ENCODE results near the gene RECK.
A peak's percentile ranks its signal among the peaks of the same experiment; 100 is the strongest.

The RECK gene

DNA sequence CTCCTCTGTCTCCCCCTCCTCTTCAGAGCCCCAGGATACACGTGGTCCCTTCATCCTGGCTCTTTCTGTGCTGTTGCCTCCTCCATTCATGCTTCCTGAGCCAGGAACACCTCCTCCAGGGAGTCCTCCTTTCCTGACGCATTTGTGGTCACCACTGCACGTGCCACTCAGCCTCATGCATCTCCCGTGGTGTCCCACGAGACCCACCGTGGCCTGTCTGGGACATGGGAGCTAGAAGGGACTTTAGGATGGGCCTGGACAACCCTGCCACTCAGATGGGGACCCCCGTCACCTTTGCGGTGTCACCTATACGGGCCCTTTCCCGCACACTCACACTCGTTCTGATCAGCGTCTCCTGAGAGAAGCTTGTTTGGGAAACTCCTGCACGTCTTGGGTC is 106.5 kb downstream of the RECK start:
- TF ChIP-seq CTCF (conservative IDR thresholded peaks at IDR 0.05; ENCODE audit: low read depth, low read length) = no peak
- no peak overlapping the region for H3K4me3 ChIP-seq (ENCODE audit: low read length)
- DNase-seq (ENCODE audit: low read depth) = no peak

GRCh38 chr9:36144309-36145232 is 107.9 kb downstream of the RECK start:
- no peak for TF ChIP-seq CTCF (conservative IDR thresholded peaks at IDR 0.05; ENCODE audit: low read depth, low read length)
- DNase-seq (ENCODE audit: low read depth) = no peak
- H3K4me3 ChIP-seq (ENCODE audit: low read length) = no peak overlapping the region

DNA sequence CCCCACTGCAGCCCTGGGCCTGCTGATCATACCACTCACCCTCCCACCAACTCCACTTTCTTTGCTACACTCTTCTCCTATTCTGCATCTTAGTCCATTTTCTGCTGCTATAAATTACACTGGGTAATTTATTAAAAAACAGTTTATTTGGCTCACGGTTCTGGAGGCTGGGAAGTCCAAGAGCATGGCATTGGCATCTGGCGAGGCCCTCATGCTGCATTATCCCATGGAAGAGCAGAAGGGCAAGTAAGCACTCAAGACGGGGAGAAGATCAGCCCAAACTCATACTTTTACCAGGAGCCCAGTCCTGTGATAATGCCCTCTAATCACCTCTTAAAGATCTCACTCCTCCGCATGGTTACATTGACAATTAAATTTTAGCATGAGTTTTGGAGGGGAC is 109.3 kb downstream of the RECK start:
- TF ChIP-seq CTCF (conservative IDR thresholded peaks at IDR 0.05; ENCODE audit: low read depth, low read length) = no peak
- H3K4me3 ChIP-seq (ENCODE audit: low read length) = no peak overlapping the region
- no peak for DNase-seq (ENCODE audit: low read depth)

GRCh38 chr9:36146651-36147050 is 109.9 kb downstream of the RECK start:
- no peak overlapping the region for H3K4me3 ChIP-seq (ENCODE audit: low read length)
- DNase-seq (ENCODE audit: low read depth) = no peak
- no peak for TF ChIP-seq CTCF (conservative IDR thresholded peaks at IDR 0.05; ENCODE audit: low read depth, low read length)

- TF ChIP-seq CTCF (conservative IDR thresholded peaks at IDR 0.05; ENCODE audit: low read depth, low read length) = no peak
- no peak overlapping the region for H3K4me3 ChIP-seq (ENCODE audit: low read length)
- no peak for DNase-seq (ENCODE audit: low read depth)
Observed at GRCh38 chr9:36147441-36148175, 110.9 kb downstream of the RECK start.

DNA sequence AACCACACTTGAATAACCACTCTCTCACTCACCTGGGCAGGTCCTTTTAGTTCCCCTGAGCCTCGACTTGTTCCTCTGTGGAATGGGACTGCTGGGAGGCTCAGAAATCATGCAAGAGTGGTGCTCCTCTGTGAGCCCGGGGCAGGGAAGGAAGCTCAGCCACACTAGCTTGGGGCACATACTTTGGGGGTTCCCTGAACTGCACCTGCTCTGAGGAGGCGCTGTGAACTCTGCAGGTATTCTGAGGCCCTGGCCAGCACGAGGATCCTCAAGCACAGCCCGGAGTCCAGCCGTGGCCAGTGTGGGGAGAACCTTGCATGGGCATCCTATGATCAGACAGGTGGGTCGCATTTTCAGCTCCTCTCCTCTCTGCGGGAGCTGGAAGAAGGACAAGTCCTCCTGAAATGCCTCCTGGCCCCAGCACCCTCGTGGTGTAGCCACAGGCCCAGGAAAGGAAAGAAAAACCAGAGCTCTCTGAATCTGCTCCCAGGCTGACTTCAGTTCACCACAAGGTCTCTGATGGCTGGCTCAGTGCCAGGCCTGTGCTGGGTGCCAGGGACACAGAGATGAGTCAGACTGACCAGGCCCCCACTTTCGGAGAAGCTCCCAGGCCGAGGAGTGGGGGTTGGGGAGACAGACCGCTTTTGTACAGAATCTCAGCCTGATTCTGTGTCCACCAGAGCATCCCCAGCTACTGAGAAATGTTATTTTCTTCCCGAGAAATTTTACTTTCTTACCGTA is 111.8 kb downstream of the RECK start:
- no peak overlapping the region for H3K4me3 ChIP-seq (ENCODE audit: low read length)
- DNase-seq (ENCODE audit: low read depth) = peak; percentile 87
- TF ChIP-seq CTCF (conservative IDR thresholded peaks at IDR 0.05; ENCODE audit: low read depth, low read length) = no peak
